GM12878 (cell line): ENCODE data around the gene DUSP10. TPM values are rescaled to one million over a fixed set of nuclear protein-coding genes. Genes with fewer than 3 reads are reported as not detected.

Experiments
- CBFB ChIP-seq: IDR thresholded peaks from 2 replicates; pipeline ENCODE4 v1.6.1; 2016; ENCODE audit warnings: antibody characterized with exemption, low read depth
- CHD2 ChIP-seq: IDR thresholded peaks from 2 replicates; pipeline ENCODE4 v1.6.1; 2011; ENCODE audit warnings: low read depth, low read length, improper control_type of control experiment, borderline replicate concordance
- REST ChIP-seq: IDR thresholded peaks from 2 replicates; pipeline ENCODE4 v1.6.1; 2012; ENCODE audit warnings: mild to moderate bottlenecking, low read depth, low read length
- SUPT20H ChIP-seq: IDR thresholded peaks from 2 replicates; pipeline ENCODE4 v1.6.1; 2011; ENCODE audit warnings: low read depth, mild to moderate bottlenecking, low read length, moderate library complexity, borderline replicate concordance; ENCODE audit not compliant: control insufficient read depth
- TBL1XR1 ChIP-seq: IDR thresholded peaks from 2 replicates; pipeline ENCODE4 v1.6.1; 2012; ENCODE audit warnings: low read depth, low read length, improper control_type of control experiment
- polyA plus RNA-seq, 11 experiments: library from polyadenylated mRNA; depleted of rRNA in 4 of 11; unstranded in 6 of 11; stranded (reverse) in 5 of 11; fragments of >200 nt; fragmentation: Nextera tagmentation in 4 of 11; fragmentation: Illumina TruSeq in 1 of 11; extraction: Ambion mirVana in 4 of 11; extraction: Trizol in 1 of 11; gene quantifications; 1 replicate in 1 of 11; 2 replicates in 10 of 11; pipeline versions ENCODE4 v1.2.1 to v1.2.3, GENCODE V29; 2011 to 2016; ENCODE audit warnings: inconsistent platforms in 2 of 11, missing spikeins in 2 of 11, low read depth in 1 of 11
- total RNA-seq, 4 experiments: library from RNA; depleted of rRNA in 3 of 4; stranded (reverse); fragments of >200 nt in 3 of 4; fragmentation: Illumina TruSeq in 1 of 4; extraction: Trizol in 1 of 4; gene quantifications; 2 replicates each; pipeline versions ENCODE4 v1.2.1 to v1.2.3, GENCODE V29; 2013 to 2021
- TF ChIP-seq, protein P1 (sequence below): fragments of 450-650 bp; IDR thresholded peaks from 2 replicates; pipeline ENCODE4 v1.6.1; 2016; ENCODE audit warnings: mild to moderate bottlenecking

DUSP10 gene
- total and polyA plus RNA-seq, 10 of the 15 experiments (the other 5 are each of a cell fraction or from before 2014, with no cell fraction given) = 20.3 to 38.4 (median 27.8) TPM

- TF ChIP-seq REST = no peak
- no peak for TF ChIP-seq CBFB
- TF ChIP-seq, protein P1, sequence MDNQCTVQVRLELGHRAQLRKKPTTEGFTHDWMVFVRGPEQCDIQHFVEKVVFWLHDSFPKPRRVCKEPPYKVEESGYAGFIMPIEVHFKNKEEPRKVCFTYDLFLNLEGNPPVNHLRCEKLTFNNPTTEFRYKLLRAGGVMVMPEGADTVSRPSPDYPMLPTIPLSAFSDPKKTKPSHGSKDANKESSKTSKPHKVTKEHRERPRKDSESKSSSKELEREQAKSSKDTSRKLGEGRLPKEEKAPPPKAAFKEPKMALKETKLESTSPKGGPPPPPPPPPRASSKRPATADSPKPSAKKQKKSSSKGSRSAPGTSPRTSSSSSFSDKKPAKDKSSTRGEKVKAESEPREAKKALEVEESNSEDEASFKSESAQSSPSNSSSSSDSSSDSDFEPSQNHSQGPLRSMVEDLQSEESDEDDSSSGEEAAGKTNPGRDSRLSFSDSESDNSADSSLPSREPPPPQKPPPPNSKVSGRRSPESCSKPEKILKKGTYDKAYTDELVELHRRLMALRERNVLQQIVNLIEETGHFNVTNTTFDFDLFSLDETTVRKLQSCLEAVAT = peak; percentile 81
- 0 out of 2 replicates have a peak, but pooled peaks have one; percentile 62 for TF ChIP-seq TBL1XR1
- TF ChIP-seq CHD2 = peak; percentile 62; the same call in 1 of the 2 replicates
- no peak for TF ChIP-seq SUPT20H
- TF ChIP-seq, all 136 proteins: peak for 41
These were observed 1.7 kb upstream of the DUSP10 start (continued) for GRCh38 chr1:221743416-221744208.
